Vagina (tissue), 2 donors: ENCODE results near the gene ZNF385C. TPM values are rescaled to one million over a fixed set of nuclear protein-coding genes. Genes with fewer than 3 reads are reported as not detected.

Experiments used
- DNase-seq, 2 donors: peaks; one replicate each; pipeline ENCODE4 v3.0.0-alpha.2; 2017; ENCODE audit errors: extremely low spot score in 2 of 2
- H3K27ac ChIP-seq: fragments of 200-600 bp; sonication (generic); one replicate; pipeline ENCODE4 v1.5.1; 2019
- H3K27me3 ChIP-seq: fragments of 200-600 bp; sonication (generic); one replicate; pipeline ENCODE4 v1.5.1; 2019
- H3K36me3 ChIP-seq, 2 donors: fragments of 200-600 bp; sonication (generic); one replicate each; pipeline ENCODE4 v1.5.1; 2017 to 2019
- H3K4me1 ChIP-seq: fragments of 200-600 bp; sonication (generic); one replicate; pipeline ENCODE4 v1.5.1; 2019
- H3K4me3 ChIP-seq, 2 donors: fragments of 200-600 bp; sonication (generic); 1 replicate in 1 of 2; 2 replicates in 1 of 2; pipeline ENCODE4 v1.5.1; 2016 to 2019
- H3K9me3 ChIP-seq: fragments of 200-600 bp; sonication (generic); one replicate; pipeline ENCODE4 v1.5.1; 2019
- CTCF ChIP-seq, 3 experiments: fragments of 450-650 bp in 2 of 3; fragments of 200-600 bp in 1 of 3; sonication (generic) in 1 of 3; IDR thresholded peaks; one replicate each; pipeline ENCODE4 v1.5.1; 2017 to 2019; ENCODE audit warnings: antibody characterized with exemption in 3 of 3, mild to moderate bottlenecking in 2 of 3, moderate library complexity in 2 of 3
- POLR2A ChIP-seq, 2 donors: fragments of 450-650 bp; IDR thresholded peaks; one replicate each; pipeline ENCODE4 v1.6.1; 2017; ENCODE audit warnings: antibody characterized with exemption in 2 of 2, mild to moderate bottlenecking in 2 of 2, moderate library complexity in 2 of 2
- POLR2AphosphoS5 ChIP-seq, 2 donors: sonication (generic); formaldehyde crosslinking; IDR thresholded peaks; one replicate each; pipeline ENCODE4 v1.9.0; 2017; ENCODE audit warnings: antibody characterized with exemption in 2 of 2, mild to moderate bottlenecking in 2 of 2, low read depth in 1 of 2; ENCODE audit not compliant: insufficient read depth in 1 of 2
- intact Hi-C: fragments of 100-400 bp; cut with DNase I; formaldehyde crosslinking; loops from one replicate; pipeline ENCODE4 v1.15.1; 2023
- total RNA-seq: library from RNA; depleted of rRNA; stranded (reverse); fragments of >200 nt; gene quantifications from one replicate; pipeline ENCODE4 v1.2.3, GENCODE V29; 2016

ZNF385C gene
- total RNA-seq, 1 donor from 2014 or later, result 0.49 TPM

DNA sequence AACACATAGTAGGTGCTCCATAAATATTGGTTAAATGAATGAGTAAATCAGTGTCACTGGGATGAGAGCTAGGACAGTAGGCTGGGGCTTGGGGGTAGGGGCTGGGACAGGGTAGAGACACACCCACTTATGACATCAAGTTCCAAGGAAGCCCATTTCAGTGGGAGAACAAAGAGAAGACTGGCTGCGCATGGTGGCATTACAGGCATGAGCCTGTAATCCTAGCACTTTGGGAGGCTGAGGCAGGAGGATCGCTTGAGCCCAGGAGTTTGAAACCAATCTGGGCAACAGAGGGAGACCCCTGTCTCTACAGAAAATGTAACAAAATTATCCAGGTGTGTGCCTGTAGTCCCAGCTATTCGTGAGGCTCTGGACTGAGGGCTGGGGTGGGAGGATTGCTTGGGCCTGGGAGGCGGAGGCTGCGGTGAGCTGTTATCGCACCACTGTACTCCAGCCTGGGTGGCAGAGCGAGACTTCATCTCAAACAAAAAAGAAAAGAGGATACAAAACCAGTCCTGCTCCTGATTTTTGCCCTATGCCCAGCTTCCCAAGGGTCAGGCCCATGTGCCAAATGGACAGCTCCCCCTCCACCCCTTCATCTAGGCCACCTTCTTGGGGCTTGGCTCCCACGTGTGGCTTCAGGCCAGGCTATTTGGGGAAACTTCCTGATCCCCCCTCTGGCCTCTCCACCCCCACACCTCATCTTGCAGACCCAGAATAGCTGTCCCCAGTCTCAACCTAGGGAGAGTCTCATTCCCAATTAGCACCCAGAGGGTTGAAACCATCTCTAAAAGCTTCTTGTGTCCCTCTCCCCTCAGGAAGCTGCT is 7.1 kb downstream of the ZNF385C start:
- H3K4me1 ChIP-seq, result no peaks in the 10 kb centered on the region
- no peak overlapping the region for H3K27ac ChIP-seq
- H3K4me3 ChIP-seq, result no peak overlapping the region
- intact Hi-C loops, result no loop called here
- H3K36me3 ChIP-seq, result no peaks in the 10 kb centered on the region
- no peaks in the 10 kb centered on the region for H3K27me3 ChIP-seq
- no peak for DNase-seq
- H3K9me3 ChIP-seq, result no peaks in the 10 kb centered on the region
- TF ChIP-seq CTCF (IDR thresholded peaks at IDR 0.05) (no peak), POLR2A (IDR thresholded peaks at IDR 0.05) (no peak), POLR2AphosphoS5 (IDR thresholded peaks at IDR 0.05; ENCODE audit: insufficient read depth in 1 of 2, low read depth in 1 of 2) (no peak)

DNA sequence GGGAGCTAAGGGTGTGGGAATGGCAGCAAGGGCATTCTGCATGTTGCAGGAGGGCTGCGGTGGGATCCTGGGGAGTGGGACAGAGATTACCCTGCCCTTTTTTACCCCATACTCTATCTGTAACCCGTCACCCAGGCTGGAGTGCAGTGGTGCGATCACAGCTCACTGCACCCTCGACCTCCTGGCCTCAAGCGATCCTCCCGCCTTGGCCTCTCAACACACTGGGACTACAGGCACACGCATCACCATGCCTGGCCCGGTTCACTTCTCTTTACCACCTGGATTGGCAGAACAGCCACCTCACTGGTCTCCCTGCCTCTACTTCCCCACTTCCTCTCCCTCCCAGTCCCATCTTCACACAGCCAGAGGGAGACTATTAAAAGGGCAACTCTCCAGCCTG is 9.5 kb downstream of the ZNF385C start:
- no peaks in the 10 kb centered on the region for H3K4me1 ChIP-seq
- H3K4me3 ChIP-seq, result no peak overlapping the region
- intact Hi-C loops, result no loop called here
- no peaks in the 10 kb centered on the region for H3K27me3 ChIP-seq
- TF ChIP-seq POLR2AphosphoS5 (IDR thresholded peaks at IDR 0.05; ENCODE audit: insufficient read depth in 1 of 2, low read depth in 1 of 2), result no peak
- TF ChIP-seq CTCF (IDR thresholded peaks at IDR 0.05), result no peak
- TF ChIP-seq POLR2A (IDR thresholded peaks at IDR 0.05), result no peak
- H3K36me3 ChIP-seq, result no peaks in the 10 kb centered on the region
- no peaks in the 10 kb centered on the region for H3K9me3 ChIP-seq
- H3K27ac ChIP-seq, result no peak overlapping the region
- no peak for DNase-seq

- Histone ChIP-seq H3K36me3 (no peaks in the 10 kb centered on the region), H3K9me3 (no peaks in the 10 kb centered on the region), H3K4me1 (no peaks in the 10 kb centered on the region), H3K27ac (no peak overlapping the region), H3K4me3 (no peak overlapping the region), H3K27me3 (no peaks in the 10 kb centered on the region)
- no peak for DNase-seq
- TF ChIP-seq CTCF (IDR thresholded peaks at IDR 0.05) (no peak), POLR2A (IDR thresholded peaks at IDR 0.05) (no peak), POLR2AphosphoS5 (IDR thresholded peaks at IDR 0.05; ENCODE audit: insufficient read depth in 1 of 2, low read depth in 1 of 2) (no peak)
- intact Hi-C loops, result no loop called here
These were observed 10.3 kb downstream of the ZNF385C start for GRCh38 chr17:42087736-42088705.

GRCh38 chr17:42087042-42087701 is 11.1 kb downstream of the ZNF385C start:
- Histone ChIP-seq H3K4me3 (no peak overlapping the region), H3K9me3 (no peaks in the 10 kb centered on the region), H3K27me3 (no peaks in the 10 kb centered on the region), H3K36me3 (no peaks in the 10 kb centered on the region), H3K4me1 (no peaks in the 10 kb centered on the region), H3K27ac (no peak overlapping the region)
- TF ChIP-seq POLR2A (IDR thresholded peaks at IDR 0.05), result no peak
- TF ChIP-seq POLR2AphosphoS5 (IDR thresholded peaks at IDR 0.05; ENCODE audit: insufficient read depth in 1 of 2, low read depth in 1 of 2), result no peak
- TF ChIP-seq CTCF (IDR thresholded peaks at IDR 0.05), result no peak
- intact Hi-C loops, result no loop called here
- DNase-seq, result no peak
